ENCODE measurements around the gene MATN4. TPM values are rescaled to one million over a fixed set of nuclear protein-coding genes. Genes with fewer than 3 reads are reported as not detected.
A peak's percentile ranks its signal among the peaks of the same experiment; 100 is the strongest.

The MATN4 gene
- total RNA-seq, 2 donors from 2014 or later = 0.34 TPM; not detected in 1

- no peaks in the 10 kb centered on the region for H3K27me3 ChIP-seq (replicated peaks; ENCODE audit: insufficient read depth)
- no peak overlapping the region for H3K27ac ChIP-seq
- H3K9me3 ChIP-seq = no peaks in the 10 kb centered on the region
- TF ChIP-seq POLR2A (IDR thresholded peaks at IDR 0.05) (no peak), CTCF (IDR thresholded peaks at IDR 0.05) (no peak), POLR2AphosphoS5 (IDR thresholded peaks at IDR 0.05) (no peak)
- 94% methylated on average over 4 of the region's 4 CpGs for WGBS
- no peaks in the 10 kb centered on the region for H3K4me1 ChIP-seq (replicated peaks)
- no peak overlapping the region for H3K4me3 ChIP-seq
- intact Hi-C loops (cut with DNase I) = no loop called here
- H3K36me3 ChIP-seq = peaks cover 5 to 7% of the 10 kb centered on the region in 2 donors
- no peak for DNase-seq (ENCODE audit: low spot score)
Observed at GRCh38 chr20:45328451-45328850, 20.4 kb upstream of the MATN4 start.

GRCh38 chr20:45325371-45325770 is 17.3 kb upstream of the MATN4 start:
- no peak overlapping the region for H3K27ac ChIP-seq
- 54% methylated on average over 6 of the region's 6 CpGs for WGBS
- H3K27me3 ChIP-seq (replicated peaks; ENCODE audit: insufficient read depth) = no peaks in the 10 kb centered on the region
- TF ChIP-seq POLR2AphosphoS5 (IDR thresholded peaks at IDR 0.05) (no peak), CTCF (IDR thresholded peaks at IDR 0.05) (no peak), POLR2A (IDR thresholded peaks at IDR 0.05) (no peak)
- no peak overlapping the region for H3K4me3 ChIP-seq
- no peaks in the 10 kb centered on the region for H3K4me1 ChIP-seq (replicated peaks)
- DNase-seq (ENCODE audit: low spot score) = no peak
- H3K36me3 ChIP-seq = peaks cover 0 to 6% of the 10 kb centered on the region in 2 donors
- no peaks in the 10 kb centered on the region for H3K9me3 ChIP-seq
- intact Hi-C loops (cut with DNase I) = no loop called here

GRCh38 chr20:45323731-45324130 is 15.6 kb upstream of the MATN4 start:
- Histone ChIP-seq H3K4me1 (replicated peaks) (no peaks in the 10 kb centered on the region), H3K27ac (no peak overlapping the region), H3K27me3 (replicated peaks; ENCODE audit: insufficient read depth) (no peaks in the 10 kb centered on the region), H3K4me3 (no peak overlapping the region), H3K36me3 (no peaks in the 10 kb centered on the region), H3K9me3 (no peaks in the 10 kb centered on the region)
- intact Hi-C loops (cut with DNase I) = no loop called here
- no peak for TF ChIP-seq CTCF (IDR thresholded peaks at IDR 0.05)
- TF ChIP-seq POLR2A (IDR thresholded peaks at IDR 0.05) = no peak
- no peak for TF ChIP-seq POLR2AphosphoS5 (IDR thresholded peaks at IDR 0.05)
- DNase-seq (ENCODE audit: low spot score) = no peak

GRCh38 chr20:45322952-45323383 is 14.9 kb upstream of the MATN4 start:
- Histone ChIP-seq H3K4me1 (replicated peaks) (no peaks in the 10 kb centered on the region), H3K27me3 (replicated peaks; ENCODE audit: insufficient read depth) (no peaks in the 10 kb centered on the region), H3K27ac (no peak overlapping the region), H3K4me3 (no peak overlapping the region), H3K9me3 (no peaks in the 10 kb centered on the region), H3K36me3 (no peaks in the 10 kb centered on the region)
- WGBS = 65% methylated on average over 7 of the region's 7 CpGs
- intact Hi-C loops (cut with DNase I) = no loop called here
- TF ChIP-seq POLR2AphosphoS5 (IDR thresholded peaks at IDR 0.05) = peak; percentile 60
- no peak for TF ChIP-seq POLR2A (IDR thresholded peaks at IDR 0.05)
- TF ChIP-seq CTCF (IDR thresholded peaks at IDR 0.05) = peak in 3 of 4 experiments; percentile 17 to 59 (median 54)
- peak; percentile 58 for DNase-seq (ENCODE audit: low spot score)

GRCh38 chr20:45320948-45321595 is 13.0 kb upstream of the MATN4 start:
- intact Hi-C loops (cut with DNase I) = no loop called here
- DNase-seq (ENCODE audit: low spot score) = no peak

More at GRCh38 chr20:45320948-45321595, 13.0 kb upstream of the MATN4 start:
- Histone ChIP-seq H3K27ac (no peak overlapping the region), H3K4me3 (no peak overlapping the region), H3K36me3 (no peaks in the 10 kb centered on the region), H3K4me1 (replicated peaks) (no peaks in the 10 kb centered on the region), H3K9me3 (no peaks in the 10 kb centered on the region), H3K27me3 (replicated peaks; ENCODE audit: insufficient read depth) (peaks cover 5% of the 10 kb centered on the region)
- WGBS = 84% methylated on average over 5 of the region's 5 CpGs
- TF ChIP-seq CTCF (IDR thresholded peaks at IDR 0.05) (no peak), POLR2AphosphoS5 (IDR thresholded peaks at IDR 0.05) (no peak), POLR2A (IDR thresholded peaks at IDR 0.05) (no peak)

Data from prostate gland (tissue), 2 donors.